GM15510 (cell line): ENCODE measurements around the gene BPIFB3.

Source experiments
- POLR2A ChIP-seq: IDR thresholded peaks from 3 replicates; pipeline ENCODE4 v1.6.1; 2011; ENCODE audit warnings: borderline replicate concordance; ENCODE audit not compliant: insufficient read length; ENCODE audit errors: extremely low read depth

BPIFB3 gene

DNA sequence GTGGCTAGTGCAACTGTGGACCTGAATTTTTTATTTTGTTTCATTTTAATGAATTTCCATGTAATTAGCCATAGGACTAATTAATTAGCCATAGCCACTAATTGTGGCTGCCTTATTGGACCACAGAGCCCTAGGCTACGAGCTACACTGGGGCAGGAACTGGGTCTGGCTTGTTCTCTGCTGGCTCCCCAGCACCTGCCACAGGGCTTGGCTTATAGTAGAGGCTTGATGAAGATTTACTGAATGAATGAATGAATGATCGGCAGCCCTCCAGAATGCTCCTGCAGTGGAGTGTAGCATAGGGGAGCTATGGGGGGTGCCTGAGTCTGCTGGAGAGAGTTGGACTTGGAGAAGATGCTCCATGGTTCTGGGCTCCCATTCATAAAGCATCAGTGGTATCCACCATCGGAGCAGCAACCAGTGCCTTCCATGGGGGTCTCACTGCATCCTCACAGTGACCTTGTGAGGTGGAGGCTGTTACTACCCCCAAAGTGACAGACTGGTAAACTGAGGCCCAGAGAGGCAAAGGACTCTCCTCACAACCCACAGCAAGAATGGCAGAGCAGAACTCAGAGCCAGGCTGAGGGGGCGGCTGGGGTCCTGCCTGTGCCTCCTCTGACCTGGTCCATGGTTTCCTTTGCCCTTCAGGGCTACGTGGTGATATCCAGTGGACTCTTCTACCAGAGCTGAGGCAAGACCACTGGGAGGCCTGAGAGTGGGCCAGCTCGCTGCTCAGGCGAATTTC is 30.8 kb upstream of the BPIFB3 start:
- TF ChIP-seq POLR2A = no peak

DNA sequence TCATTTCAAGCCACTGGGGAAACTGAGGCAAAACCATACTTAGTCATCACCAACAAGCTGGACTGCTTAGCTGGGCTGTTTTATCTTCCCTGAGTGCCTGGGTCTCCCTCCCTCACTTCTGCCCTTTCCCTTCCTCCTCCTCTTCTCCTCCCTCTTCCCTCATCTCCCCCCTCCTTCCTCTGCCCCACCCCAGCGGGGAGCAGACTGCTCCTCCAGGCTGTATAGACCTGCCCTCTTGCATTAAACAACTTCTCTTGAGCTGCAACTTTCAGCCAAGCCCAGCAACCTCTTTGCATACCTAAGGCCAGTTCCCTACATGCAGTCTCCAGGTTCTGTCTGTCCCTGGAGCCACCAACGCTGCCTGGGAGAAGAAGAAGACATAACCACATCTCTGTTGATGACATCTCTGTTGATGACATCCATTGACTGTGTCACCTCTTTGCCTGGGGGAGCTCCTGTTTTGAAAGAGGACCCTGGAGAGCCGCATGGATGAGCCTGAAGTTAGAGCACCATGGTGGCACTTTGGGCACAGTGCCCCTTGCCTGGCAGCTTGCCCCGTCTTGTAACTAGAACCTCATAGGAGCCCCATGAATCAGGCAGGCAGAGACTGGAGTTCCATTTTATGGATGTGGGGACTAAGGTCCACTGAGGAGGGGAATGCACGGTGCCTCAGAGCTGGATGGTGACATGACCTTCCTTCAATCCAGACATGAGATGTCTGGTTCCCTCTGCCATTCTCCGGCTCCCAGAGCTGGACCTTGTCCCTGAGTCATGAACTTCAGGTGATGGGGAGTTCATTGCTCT is 30.1 kb upstream of the BPIFB3 start:
- TF ChIP-seq POLR2A = no peak

DNA sequence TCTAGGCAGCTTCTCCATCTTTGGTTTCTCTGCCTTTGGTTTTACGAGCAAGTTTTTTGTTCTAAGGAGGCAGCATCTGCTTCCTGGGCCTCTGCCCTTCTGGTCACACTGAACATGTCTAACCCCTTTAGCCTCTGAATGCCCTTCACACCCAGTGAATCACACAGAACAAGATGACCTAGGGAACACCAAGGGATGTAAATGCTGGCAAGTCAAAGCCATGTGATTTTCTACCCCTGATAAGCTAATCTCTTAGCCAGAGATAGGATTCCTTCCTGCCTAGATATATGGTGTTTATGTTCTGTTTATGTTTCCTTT is 29.5 kb upstream of the BPIFB3 start:
- no peak for TF ChIP-seq POLR2A

DNA sequence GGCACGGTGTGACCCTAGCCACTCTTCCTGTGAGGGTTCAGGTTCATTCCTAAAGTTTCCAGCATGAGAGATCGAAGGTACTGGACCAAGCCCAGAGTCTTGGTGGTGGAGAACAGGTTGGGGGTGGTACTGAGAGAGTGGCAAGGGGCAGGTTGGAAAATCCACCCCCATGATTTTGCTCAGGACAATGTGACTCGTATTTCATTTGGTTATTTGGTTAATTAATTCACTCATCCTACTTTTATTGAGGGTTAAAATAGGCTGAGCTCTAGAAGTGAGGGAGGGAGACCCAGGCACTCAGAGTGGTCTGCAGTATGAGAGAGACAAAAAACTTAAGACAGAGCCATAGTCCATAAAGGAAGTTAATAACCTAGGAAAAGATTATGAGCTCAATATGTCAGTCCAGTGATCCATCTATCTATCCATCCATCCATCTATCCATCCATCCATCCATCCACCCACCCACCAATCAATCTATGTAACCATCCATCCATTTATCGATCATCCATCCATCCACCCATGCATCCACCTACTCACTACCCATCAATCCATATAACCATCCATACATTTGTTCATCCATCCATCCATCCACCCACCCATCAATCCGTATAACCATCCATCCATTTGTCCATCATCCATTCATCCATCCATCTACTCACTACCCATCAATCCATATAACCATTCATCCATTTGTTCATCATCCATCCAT is 28.9 kb upstream of the BPIFB3 start:
- TF ChIP-seq POLR2A = no peak

DNA sequence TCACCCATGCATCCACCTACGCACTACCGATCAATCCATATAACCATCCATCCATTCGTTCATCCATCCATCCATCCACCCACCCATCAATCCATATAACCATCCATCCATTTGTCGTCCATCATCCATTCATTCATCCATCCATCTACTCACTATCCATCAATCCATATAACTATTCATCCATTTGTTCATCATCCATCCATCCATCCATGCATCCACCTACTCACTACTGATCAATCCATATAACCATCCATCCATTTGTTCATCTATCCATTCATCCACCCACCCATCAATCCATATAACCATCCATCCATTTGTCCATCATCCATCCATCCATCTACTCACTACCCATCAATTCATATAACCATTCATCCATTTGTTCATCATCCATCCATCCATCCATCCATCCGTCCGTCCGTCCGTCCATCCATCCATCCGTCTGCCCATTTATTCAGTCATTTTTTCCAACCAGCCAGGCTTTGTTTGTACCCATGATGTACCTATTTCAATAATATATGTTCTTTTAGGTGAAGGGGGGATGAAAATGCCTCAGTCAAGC is 28.3 kb upstream of the BPIFB3 start:
- no peak for TF ChIP-seq POLR2A

DNA sequence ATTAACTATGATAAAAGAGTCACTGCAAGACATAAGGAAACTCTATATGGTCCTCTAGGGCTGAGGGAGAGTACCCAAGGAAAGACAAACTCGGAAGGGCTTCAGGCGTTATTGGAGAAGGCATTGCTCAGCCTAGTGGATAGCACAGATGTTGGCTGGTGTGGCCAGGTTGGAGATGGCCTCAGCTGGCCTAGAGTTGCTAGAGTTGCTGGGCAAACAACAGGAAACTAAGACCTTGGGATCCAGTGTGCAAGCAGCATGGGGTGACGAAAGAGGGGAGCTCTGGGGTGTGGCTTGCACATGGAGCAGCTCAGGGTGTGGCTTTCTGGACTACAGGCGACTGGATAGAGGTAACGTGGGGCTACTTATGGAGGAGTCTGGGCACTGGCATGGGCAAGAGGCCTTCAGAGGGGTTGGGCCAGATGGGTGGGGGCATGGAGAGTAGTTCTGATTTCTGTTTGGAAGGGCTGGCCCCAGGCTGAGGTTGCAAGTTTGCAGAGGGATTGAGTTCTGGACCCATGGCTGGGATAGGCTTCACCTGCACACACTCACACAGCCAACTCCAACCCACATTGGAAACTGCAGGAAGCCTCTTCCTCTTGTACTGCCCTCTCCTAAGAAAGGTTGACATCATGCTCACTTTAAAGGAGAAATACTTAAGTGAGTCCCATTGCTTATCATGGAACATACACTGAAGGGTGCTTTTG is 27.5 kb upstream of the BPIFB3 start:
- no peak for TF ChIP-seq POLR2A

DNA sequence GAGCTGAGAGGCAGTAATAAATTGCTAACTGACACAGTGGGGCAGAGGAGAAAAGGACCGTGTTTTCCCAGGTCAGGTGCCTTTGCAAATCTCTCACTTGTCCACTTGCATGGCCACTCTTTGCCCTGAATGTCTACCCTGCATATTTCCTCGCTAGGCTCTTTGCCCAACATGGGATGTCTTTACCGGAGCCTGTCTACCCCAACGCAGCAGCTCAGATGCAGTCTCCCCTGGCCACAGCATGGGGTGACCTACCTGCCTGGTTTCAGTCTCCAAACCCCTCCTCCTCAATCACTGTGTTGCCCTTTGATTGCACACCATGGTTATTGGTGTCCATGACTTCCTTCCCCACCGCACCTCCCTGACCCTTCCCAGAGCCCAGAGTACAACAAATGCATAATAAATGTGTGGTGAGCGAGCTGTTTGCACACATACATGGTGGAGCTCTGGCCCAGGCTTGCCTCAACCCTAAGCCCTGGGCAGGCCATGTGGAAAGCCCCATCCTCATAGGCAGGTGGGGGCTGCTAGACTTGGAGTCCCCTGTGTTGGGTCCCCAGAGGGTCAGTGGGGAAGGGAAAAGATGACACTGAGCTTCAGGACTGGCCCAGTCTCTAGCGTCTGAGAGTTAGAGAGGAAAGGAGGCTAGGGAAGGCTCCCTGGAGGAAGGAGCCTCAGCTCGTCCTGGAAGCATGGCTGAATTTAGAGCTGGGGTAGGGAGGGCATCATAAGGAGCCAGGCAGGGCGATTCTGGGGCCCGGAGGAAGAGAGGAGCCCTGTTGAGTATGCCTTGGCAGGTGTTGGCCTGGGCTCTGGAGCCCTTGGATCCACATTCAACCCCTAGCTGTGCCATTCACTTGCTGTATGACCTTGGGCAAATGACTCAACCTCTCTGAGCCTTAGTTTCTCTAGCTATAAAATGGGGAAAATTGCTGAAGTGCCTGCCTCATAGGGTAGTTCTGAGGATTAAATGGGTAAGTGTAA is 26.6 kb upstream of the BPIFB3 start:
- no peak for TF ChIP-seq POLR2A

DNA sequence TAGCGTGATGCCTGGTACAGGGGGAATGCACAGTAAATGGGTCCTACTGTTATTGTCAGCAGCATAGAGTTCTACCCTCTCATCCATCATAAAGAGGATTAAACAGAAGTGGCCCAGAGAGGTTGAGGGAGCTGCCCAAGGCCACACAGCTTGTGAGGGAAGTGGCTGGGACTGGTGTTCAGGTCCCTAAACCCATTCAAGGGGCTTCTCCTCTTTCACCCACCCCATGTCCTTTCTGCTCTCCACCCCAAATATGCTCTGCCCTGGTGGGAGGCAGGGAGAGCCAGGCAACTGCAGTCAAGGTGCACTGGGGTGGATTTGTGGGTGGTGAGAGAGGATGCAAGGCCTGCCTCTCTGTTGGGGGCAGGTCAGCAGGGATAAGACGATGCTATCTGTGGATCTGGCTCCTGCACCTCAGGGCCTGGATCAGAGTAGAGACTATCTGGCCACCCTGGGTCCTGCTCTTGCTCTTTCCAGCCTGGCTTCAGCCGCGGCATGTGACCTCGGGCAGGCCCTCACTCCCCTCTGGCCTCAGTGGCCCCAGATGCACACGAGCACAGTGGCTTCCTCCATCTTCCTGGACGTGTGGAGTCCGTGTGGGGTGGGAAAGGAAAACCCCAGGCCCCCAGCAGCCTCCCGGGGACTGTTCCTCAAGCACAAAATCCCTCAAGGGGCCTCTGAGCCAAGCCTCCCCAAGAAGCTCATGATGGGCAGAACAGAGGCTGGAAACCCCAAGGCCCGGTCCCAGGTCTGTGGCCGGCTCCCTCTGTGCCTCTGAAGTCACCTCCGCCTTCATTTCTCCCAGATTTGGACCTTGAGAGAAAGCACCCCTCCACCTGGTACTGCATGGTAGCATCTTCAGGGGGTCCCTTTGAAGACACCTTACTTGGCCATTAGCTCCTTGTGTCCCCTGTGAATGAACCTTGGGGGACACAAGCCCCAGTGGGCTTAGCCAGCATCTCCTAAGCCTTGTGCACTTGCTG is 25.6 kb upstream of the BPIFB3 start:
- TF ChIP-seq POLR2A = no peak

DNA sequence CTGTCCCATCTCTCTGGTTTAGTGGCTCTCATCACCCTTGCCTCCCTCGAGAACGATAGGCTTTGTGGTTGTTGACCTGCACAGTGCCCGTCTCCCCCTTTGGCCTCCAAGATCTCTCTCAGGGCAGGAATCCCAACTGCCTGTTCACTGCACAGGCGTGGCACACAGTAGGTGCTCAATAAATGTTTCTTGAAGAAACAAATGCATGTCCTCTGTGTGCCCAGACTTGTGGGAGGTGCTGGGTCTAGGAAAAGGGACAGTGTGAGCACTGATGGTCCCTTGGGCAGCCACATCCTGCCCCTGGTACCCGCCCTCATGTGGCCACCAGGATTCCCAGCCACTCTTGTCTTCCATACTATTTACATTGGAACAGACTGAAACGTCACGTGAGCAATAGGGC is 24.8 kb upstream of the BPIFB3 start:
- no peak for TF ChIP-seq POLR2A

DNA sequence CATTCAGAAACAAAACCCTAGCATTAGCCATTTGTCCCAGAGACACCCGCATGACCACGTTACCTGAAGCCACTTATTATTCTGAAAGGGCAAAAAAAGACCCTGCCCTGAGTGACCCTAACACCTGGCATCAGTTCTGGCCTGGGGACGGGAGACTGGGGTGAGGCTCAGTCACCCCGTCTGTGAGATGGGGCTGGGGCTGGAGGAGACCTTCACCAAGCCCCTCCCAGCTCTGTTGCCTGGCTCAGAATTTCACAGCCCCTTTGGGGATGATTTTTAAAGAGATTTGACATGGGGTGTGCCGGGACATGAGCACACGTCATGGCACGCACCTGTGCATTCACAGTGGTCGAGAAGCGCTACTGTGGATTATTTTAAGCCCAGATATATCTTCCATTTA is 23.6 kb upstream of the BPIFB3 start:
- no peak for TF ChIP-seq POLR2A

DNA sequence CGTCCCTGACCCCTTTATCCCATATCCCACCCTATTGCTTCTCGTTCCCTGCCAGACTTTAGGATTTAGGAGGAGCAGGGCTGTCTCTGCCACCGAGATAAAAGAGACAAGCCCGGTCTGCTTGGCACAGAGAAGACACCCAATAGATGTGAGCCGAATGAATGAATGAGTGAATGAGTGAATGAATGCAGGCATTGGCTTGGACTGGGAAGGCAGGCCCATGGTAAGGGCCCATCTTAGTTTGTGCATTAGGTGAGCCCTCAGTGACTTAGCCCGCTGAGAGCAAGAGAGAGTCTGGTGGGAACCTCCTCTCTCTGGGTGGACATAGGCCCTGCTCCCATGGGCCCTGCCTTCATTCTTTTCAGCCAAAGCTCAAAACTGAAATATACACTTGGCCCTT is 23.1 kb upstream of the BPIFB3 start:
- TF ChIP-seq POLR2A = no peak

DNA sequence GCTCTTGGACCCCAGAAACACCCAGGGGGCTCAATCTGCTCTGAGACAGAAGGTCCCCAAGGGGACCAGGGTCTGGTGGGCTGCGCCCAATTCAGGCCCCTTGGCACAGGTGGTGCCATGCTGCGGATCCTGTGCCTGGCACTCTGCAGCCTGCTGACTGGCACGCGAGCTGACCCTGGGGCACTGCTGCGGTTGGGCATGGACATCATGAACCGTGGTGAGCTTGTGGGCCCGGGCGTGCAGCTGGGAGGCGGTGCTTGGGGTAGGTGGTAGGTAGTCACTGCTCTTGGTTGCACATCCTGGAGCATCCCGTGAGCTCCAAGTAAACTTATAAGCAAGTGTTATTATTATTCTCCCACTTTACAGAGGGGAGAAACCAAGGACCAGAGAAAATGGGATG is 22.2 kb upstream of the BPIFB3 start, which contains the start of gene BPIFB6:
Gene BPIFB6 (plus strand): TSS at position 118 of the 400 bp plus-strand sequence. CDS start 0 bp downstream, at position 118.
- no peak for TF ChIP-seq POLR2A
